HG03066 (cell line): ENCODE results near the gene ZNF132.
A peak's percentile ranks its signal among the peaks of the same experiment; 100 is the strongest.
"Not testable (repeated sequence)": the region's sequence is repeated elsewhere in the genome, so short reads cannot be mapped to it uniquely, and the experiment has no call there.

ENCODE experiments used
- ATAC-seq: cut with Tn5 transposase; IDR thresholded peaks from one replicate; pipeline ENCODE4 v1.9.1; 2021; ENCODE audit warnings: low read depth; ENCODE audit not compliant: unreplicated experiment

The ZNF132 gene

GRCh38 chr19:58468216-58468839 lies 28.4 kb upstream of the ZNF132 start:
- no peak for ATAC-seq

DNA sequence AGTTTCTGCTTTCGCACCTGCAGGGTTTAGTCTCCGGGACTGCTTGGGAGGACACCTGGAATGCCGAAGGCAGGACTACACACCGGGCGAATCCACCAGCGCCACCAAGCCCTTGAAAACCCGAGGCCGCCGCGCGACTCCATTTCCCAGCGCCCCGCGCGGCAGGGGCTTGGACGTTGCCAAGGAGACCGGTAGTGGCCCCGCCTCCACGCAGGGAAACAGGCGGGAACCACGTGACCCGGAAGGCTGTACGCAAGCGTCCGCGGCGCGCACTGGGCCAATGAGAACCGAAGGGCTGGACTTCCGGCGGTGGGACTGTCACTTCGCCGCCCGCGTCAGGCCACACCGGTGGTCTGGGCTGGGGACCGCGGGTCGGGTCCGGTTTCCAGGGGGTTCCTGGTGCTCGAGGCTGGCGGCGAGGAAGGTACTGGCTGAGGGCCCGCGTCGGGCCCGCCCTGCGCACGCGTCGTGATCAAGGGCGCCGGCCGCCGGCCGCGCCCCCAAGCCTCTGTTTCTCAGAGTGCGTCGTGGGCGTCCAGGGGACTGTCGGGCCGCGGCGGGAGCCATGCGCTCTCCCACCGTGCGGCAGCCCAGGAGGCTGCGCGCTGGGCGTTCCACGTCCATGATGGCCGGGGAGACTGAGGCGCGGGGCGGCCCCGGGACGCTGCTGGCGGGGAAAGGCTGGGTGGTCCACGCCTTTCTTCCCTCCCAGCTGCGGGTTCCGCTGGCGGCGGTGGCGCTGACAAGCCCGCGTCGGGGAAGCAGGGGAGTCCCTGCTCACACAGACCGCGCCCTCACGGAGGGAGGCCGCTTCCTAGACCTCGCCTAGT lies 27.0 kb upstream of the ZNF132 start, which contains the start of gene ZNF324:
TSS of gene ZNF324 (plus strand) at position 321 of the 830 bp plus-strand sequence. CDS start 2,106 bp downstream, outside the sequence.
- ATAC-seq, result peak; percentile 84

DNA sequence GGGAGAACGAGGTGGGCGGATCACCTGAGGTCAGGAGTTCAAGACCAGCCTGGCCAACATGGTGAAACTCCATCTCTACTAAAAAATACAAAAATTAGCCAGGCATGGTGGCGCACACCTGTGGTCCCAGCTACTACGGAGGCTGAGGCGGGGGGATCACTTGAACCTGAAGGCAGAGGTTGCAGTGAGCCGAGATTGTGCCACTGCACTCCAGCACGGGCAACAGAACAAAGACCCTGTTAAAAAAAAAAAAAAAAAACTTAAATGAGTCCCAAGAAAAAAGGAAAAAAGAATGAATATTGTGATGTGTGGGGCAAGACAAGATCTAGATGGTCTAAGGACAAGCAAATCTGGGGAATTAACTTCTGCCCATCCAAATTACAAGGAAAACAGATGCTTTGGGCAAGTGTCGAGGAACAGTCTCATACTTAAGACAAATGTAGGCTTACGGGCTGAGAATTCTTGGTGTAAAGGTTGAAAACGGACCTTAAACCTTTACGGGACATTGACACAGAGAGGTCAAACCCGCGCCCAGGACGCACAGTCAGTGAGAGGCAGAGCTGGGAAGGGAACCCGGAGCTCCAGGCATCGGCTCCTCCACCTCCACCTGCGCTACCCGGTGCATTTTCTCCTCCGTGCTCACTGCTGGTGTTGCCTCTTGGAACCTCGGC lies 26.3 kb upstream of the ZNF132 start:
- peak; percentile 23 for ATAC-seq

DNA sequence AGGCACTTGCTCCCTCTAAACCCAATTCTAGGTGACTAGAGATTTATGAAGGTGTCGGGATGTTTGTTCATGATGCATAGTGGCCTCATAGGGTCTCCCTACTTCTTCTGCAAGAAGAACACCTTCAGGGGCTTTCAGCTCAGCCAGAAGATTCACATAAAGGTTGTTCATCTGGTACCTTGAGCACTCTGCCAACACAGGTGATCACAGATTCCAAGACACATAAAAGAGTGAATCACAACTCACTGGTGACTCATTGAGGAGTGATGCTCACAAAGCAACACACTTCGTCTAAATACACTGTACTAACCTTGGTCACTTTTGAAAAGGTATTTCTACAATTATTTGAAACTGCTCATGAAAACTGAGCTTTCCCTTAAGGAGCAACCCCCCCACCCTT lies 20.1 kb upstream of the ZNF132 start:
- ATAC-seq, result no peak

DNA sequence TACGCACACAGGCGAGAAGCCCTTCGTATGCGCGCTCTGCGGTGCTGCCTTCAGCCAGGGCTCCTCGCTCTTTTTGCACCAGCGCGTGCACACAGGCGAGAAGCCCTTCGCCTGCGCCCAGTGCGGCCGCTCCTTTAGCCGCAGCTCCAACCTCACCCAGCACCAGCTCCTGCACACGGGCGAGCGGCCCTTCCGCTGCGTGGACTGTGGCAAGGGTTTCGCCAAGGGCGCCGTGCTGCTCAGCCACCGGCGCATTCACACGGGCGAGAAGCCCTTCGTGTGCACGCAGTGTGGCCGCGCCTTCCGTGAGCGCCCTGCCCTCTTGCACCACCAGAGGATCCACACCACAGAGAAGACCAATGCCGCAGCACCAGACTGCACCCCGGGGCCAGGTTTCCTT lies 16.2 kb upstream of the ZNF132 start:
- no peak for ATAC-seq

GRCh38 chr19:58455306-58455705 lies 15.4 kb upstream of the ZNF132 start:
- no peak for ATAC-seq

DNA sequence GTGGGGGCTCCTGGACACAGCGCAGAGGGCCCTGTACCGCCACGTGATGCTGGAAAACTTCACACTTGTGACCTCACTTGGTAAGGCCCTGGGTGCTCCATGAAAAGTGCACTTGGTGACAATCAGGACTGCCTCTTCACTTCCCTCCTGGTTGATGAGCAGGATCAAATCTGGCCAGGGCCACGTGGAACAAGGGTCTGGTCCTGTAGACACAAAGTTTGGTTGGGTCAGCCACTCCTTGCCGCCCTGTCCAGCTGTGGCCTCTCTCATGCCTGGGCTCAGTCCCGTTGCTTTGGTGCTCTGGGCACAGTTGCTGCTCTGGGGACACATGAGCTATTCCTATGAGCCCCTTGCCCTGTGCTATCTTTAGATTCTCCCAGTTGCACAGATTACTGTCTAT lies 13.8 kb upstream of the ZNF132 start:
- no peak for ATAC-seq

GRCh38 chr19:58451358-58452101 lies 11.6 kb upstream of the ZNF132 start, which contains the start of gene ZNF324B:
Gene ZNF324B (plus strand): TSS chr19:58451622. CDS start chr19:58453702, 2,080 bp downstream.
- peak; percentile 93 for ATAC-seq

DNA sequence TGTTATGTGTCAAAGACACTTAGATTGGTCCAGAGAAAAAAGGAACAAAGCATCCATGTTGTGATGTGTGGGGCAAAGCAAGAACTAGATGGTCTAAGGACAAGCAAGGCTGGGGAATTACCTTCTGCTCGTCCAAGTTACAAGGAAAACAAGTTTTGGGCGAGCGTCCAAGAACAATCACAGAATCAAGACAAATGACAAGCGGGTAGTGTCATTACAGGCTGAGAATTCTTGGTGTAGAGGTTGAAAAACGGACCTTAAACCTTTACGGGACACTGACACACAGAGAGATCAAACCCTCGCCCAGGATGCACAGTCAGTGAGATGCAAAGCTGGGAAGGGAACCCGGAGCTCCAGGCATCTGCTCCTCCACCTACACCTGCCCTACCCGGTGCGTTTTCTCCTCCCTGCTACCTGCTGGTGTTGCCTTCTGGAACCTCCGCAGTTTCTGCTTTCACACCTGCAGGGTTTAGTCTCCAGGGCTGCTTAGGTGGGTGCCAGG lies 11.0 kb upstream of the ZNF132 start:
- no peak for ATAC-seq

- ATAC-seq, result not testable (repeated sequence)
These were observed 10.0 kb upstream of the ZNF132 start for GRCh38 chr19:58449980-58450379.

GRCh38 chr19:58448860-58449259 lies 8.9 kb upstream of the ZNF132 start:
- ATAC-seq, result not testable (repeated sequence)

DNA sequence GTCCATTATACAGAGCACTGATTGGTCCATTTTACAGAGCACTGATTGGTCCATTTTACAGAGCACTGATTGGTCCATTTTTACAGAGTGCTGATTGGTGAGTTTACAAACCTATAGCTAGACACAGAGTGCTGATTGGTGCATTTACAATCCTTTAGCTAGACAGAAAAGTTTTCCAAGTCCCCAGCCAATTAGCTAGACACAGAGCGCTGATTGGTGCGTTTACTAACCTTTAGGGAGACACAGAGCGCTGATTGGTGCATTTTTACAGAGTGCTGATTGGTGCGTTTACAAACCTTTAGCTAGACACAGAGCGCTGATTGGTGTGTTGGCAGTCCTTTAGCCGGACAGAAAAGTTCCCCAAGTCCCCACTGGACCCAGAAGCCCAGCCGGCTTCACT lies 3.0 kb upstream of the ZNF132 start:
- ATAC-seq, result not testable (repeated sequence)

DNA sequence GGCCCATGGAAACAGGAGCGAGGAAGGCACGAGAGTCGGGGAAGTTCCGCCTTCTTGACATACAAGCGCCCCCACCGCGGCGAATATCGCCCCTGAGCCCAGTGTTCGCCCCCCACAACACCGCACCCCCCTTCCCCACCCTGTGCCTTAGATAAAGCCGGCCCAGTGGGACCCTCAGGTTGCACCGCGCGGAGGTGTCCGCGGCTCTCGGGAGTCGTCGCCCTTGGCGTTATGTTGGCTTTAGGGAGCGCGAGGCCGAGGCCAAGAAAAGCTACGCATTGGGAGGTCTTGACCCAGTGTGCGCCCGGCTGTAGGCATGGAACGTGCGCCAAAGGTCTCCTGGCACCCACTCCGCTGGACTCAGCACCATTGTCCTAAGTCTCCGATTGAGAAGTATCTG lies 603 bp upstream of the ZNF132 start:
- no peak for ATAC-seq

DNA sequence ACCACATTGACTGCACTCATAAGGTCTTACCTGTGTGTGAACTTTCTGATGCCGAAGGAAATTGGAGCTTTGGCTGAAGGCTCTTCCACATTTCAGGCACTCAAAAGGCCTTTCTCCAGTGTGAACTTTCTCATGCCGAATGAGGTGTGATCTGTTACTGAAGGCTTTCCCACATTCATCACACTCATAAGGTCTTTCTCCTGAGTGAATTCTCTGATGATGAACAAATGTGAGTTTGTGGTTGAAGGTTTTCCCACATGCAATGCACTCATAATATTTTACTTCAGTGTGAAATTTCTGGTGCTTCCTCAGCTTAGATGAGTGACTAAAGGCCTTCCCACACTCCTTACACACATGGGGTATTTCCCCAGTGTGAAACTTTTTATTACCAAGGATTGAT lies 5.7 kb downstream of the ZNF132 start:
- no peak for ATAC-seq

- no peak for ATAC-seq
These were observed 10.2 kb downstream of the ZNF132 start for GRCh38 chr19:58429745-58430144.

DNA sequence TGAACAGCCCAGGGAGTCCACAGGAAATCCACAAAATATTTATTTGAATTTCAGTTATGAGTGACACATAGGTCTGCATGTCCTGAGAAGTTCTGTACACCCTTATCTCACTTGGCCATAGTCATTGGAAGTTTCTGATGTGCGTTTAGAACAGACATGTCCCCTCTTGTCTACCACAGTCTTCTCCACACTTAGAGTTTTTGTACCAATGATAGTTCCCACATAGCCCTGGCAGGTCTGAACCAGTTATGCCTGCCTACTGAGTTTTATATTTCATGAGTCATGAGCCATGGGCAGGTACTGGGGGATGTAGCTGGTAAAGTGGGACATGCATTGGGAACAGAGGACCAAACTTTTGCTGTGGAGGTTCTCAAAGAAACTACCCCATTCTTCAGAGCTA lies 11.3 kb downstream of the ZNF132 start:
- ATAC-seq, result no peak

DNA sequence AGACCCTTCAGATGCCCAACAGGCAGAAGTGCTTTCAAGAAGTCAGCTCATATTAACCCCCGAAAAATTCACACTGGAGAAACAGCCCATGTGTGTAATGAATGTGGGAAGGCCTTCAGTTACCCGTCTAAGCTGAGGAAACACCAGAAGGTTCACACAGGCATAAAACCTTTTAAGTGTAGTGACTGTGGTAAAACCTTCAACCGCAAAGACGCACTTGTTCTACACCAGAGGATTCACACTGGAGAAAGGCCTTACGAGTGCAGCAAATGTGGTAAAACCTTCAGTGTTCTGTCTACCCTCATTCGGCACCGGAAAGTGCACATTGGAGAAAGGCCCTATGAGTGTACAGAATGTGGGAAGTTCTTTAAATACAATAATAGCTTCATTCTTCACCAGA lies 22.9 kb downstream of the ZNF132 start:
- no peak for ATAC-seq

GRCh38 chr19:58416604-58417003 lies 23.3 kb downstream of the ZNF132 start:
- no peak for ATAC-seq

GRCh38 chr19:58409010-58409790 lies 30.8 kb downstream of the ZNF132 start:
- ATAC-seq, result no peak
